ENCODE data around the gene FAM83G.

- TF ChIP-seq NFRKB (IDR thresholded peaks at IDR 0.05): no peak
- no peak for TF ChIP-seq BHLHE40 (IDR thresholded peaks at IDR 0.05; ENCODE audit: borderline replicate concordance)
- TF ChIP-seq HDGF (IDR thresholded peaks at IDR 0.05; ENCODE audit: borderline replicate concordance): no peak
- no peak for TF ChIP-seq ELF4 (IDR thresholded peaks at IDR 0.05)
- no peak for TF ChIP-seq SP1 (IDR thresholded peaks at IDR 0.05)
- no peak for TF ChIP-seq FOXK2 (IDR thresholded peaks at IDR 0.05)
- TF ChIP-seq FOXA1 (IDR thresholded peaks at IDR 0.05): no peak
- no peak for TF ChIP-seq L3MBTL2 (conservative IDR thresholded peaks at IDR 0.05)
- TF ChIP-seq ARNT (IDR thresholded peaks at IDR 0.05): no peak
- no peak for TF ChIP-seq SUZ12 (IDR thresholded peaks at IDR 0.05)
- TF ChIP-seq TARDBP (IDR thresholded peaks at IDR 0.05): no peak
- no peak for TF ChIP-seq FOXM1 (IDR thresholded peaks at IDR 0.05; ENCODE audit: borderline replicate concordance)
These were observed 27.5 kb downstream of the FAM83G start for GRCh38 chr17:18977021-18977420.

Data from HEK293T (cell line).